HepG2 (cell line): ENCODE data around the gene SOCS1. TPM values are rescaled to one million over a fixed set of nuclear protein-coding genes. Genes with fewer than 3 reads are reported as not detected.

Source experiments
- ASH2L ChIP-seq: fragments of 300-600, 200-600 bp; sonication (generic); IDR thresholded peaks from 2 replicates; pipeline ENCODE4 v1.7.0; 2017; ENCODE audit warnings: low read depth, mild to moderate bottlenecking, moderate library complexity, mixed read lengths, low read length; ENCODE audit not compliant: insufficient read length
- ATF3 ChIP-seq: sonication (generic); formaldehyde crosslinking; IDR thresholded peaks from 2 replicates; pipeline ENCODE4 v1.4.0; 2020; ENCODE audit warnings: missing genetic modification reagents
- BATF2 ChIP-seq: sonication (generic); formaldehyde crosslinking; IDR thresholded peaks from 2 replicates; pipeline ENCODE4 v1.8.0; 2022; ENCODE audit warnings: mild to moderate bottlenecking, missing genetic modification reagents, moderate library complexity
- BRCA1 ChIP-seq: sonication (generic); formaldehyde crosslinking; IDR thresholded peaks from 2 replicates; pipeline ENCODE4 v1.4.0; 2020; ENCODE audit warnings: missing genetic modification reagents
- CBFB ChIP-seq: sonication (generic); formaldehyde crosslinking; IDR thresholded peaks from 2 replicates; pipeline ENCODE4 v1.4.0; 2020; ENCODE audit warnings: missing genetic modification reagents
- CREB3 ChIP-seq: sonication (generic); formaldehyde crosslinking; IDR thresholded peaks from 2 replicates; pipeline ENCODE4 v1.5.0; 2020; ENCODE audit warnings: missing genetic modification reagents
- FIP1L1 ChIP-seq: fragments of 200-400 bp; formaldehyde crosslinking; IDR thresholded peaks from 2 replicates; pipeline ENCODE4 v1.6.1; 2018; ENCODE audit warnings: low read depth, mild to moderate bottlenecking, low read length, moderate library complexity, borderline replicate concordance; ENCODE audit not compliant: insufficient read depth
- FOXA3 ChIP-seq: IDR thresholded peaks from 2 replicates; pipeline ENCODE4 v1.6.1; 2016; ENCODE audit warnings: missing genetic modification reagents, missing compliant biosample characterization
- HNRNPLL ChIP-seq: fragments of 200-400 bp; formaldehyde crosslinking; IDR thresholded peaks from 2 replicates; pipeline ENCODE4 v1.6.1; 2017; ENCODE audit warnings: mild to moderate bottlenecking, low read depth, low read length; ENCODE audit not compliant: poor library complexity, severe bottlenecking
- HOXA5 ChIP-seq: sonication (generic); formaldehyde crosslinking; IDR thresholded peaks from 2 replicates; pipeline ENCODE4 v1.4.0; 2020; ENCODE audit warnings: missing genetic modification reagents
- KDM6A ChIP-seq: IDR thresholded peaks from 2 replicates; pipeline ENCODE4 v1.6.1; 2016; ENCODE audit warnings: low read depth
- MAF1 ChIP-seq: sonication (generic); formaldehyde crosslinking; IDR thresholded peaks from 2 replicates; pipeline ENCODE4 v1.5.0; 2020; ENCODE audit warnings: missing genetic modification reagents, borderline replicate concordance
- MBD4 ChIP-seq: IDR thresholded peaks from 2 replicates; pipeline ENCODE4 v1.6.1; 2012; ENCODE audit warnings: low read length, inconsistent platforms, borderline replicate concordance
- MED8 ChIP-seq: sonication (generic); formaldehyde crosslinking; IDR thresholded peaks from 2 replicates; pipeline ENCODE4 v1.8.1; 2023; ENCODE audit warnings: mild to moderate bottlenecking, missing genetic modification reagents; ENCODE audit not compliant: insufficient replicate concordance
- MIER2 ChIP-seq: IDR thresholded peaks from 2 replicates; pipeline ENCODE4 v1.6.1; 2016; ENCODE audit warnings: missing biosample characterization, missing genetic modification reagents
- MXD4 ChIP-seq: IDR thresholded peaks from 2 replicates; pipeline ENCODE4 v1.6.1; 2016; ENCODE audit warnings: mild to moderate bottlenecking, missing biosample characterization, missing genetic modification reagents
- NFYB ChIP-seq: sonication (generic); formaldehyde crosslinking; IDR thresholded peaks from 2 replicates; pipeline ENCODE4 v1.4.0; 2020; ENCODE audit warnings: missing genetic modification reagents
- PHF8 ChIP-seq: sonication (generic); formaldehyde crosslinking; IDR thresholded peaks from 2 replicates; pipeline ENCODE4 v1.5.0; 2020; ENCODE audit warnings: missing genetic modification reagents
- RBM39 ChIP-seq: fragments of 200-400 bp; formaldehyde crosslinking; IDR thresholded peaks from one replicate; pipeline ENCODE4 v1.6.1; 2018; ENCODE audit warnings: antibody characterized with exemption, mild to moderate bottlenecking, low read depth, low read length; ENCODE audit not compliant: poor library complexity, severe bottlenecking
- SNAPC2 ChIP-seq: sonication (generic); formaldehyde crosslinking; IDR thresholded peaks from 2 replicates; pipeline ENCODE4 v1.8.1; 2022; ENCODE audit warnings: mild to moderate bottlenecking, missing genetic modification reagents
- SRF ChIP-seq: IDR thresholded peaks from 2 replicates; pipeline ENCODE4 v1.6.1; 2011; ENCODE audit warnings: mild to moderate bottlenecking, low read depth, low read length, moderate library complexity
- SRSF4 ChIP-seq: fragments of 200-400 bp; formaldehyde crosslinking; IDR thresholded peaks from one replicate; pipeline ENCODE4 v1.6.1; 2018; ENCODE audit warnings: mild to moderate bottlenecking, low read depth, low read length, moderate library complexity; ENCODE audit not compliant: poor library complexity, severe bottlenecking
- ZBTB1 ChIP-seq: sonication (generic); formaldehyde crosslinking; IDR thresholded peaks from 2 replicates; pipeline ENCODE4 v1.4.0; 2020; ENCODE audit warnings: missing genetic modification reagents, borderline replicate concordance
- ZBTB38 ChIP-seq: sonication (generic); formaldehyde crosslinking; IDR thresholded peaks from 2 replicates; pipeline ENCODE4 v1.5.1; 2020; ENCODE audit warnings: mild to moderate bottlenecking, missing genetic modification reagents
- ZNF616 ChIP-seq: sonication (generic); formaldehyde crosslinking; IDR thresholded peaks from 2 replicates; pipeline ENCODE4 v1.5.0; 2020; ENCODE audit warnings: low read depth, mild to moderate bottlenecking, missing genetic modification reagents
- ZNF672 ChIP-seq: sonication (generic); formaldehyde crosslinking; IDR thresholded peaks from 2 replicates; pipeline ENCODE4 v1.8.1; 2022; ENCODE audit warnings: missing genetic modification reagents
- ZNF709 ChIP-seq: sonication (generic); formaldehyde crosslinking; IDR thresholded peaks from 2 replicates; pipeline ENCODE4 v1.5.0; 2020; ENCODE audit warnings: mild to moderate bottlenecking, missing genetic modification reagents
- ZNF781 ChIP-seq: sonication (generic); formaldehyde crosslinking; IDR thresholded peaks from 2 replicates; pipeline ENCODE4 v1.5.1; 2020; ENCODE audit warnings: borderline replicate concordance, mild to moderate bottlenecking, missing genetic modification reagents; ENCODE audit errors: not compliant biosample characterization
- ZNF83 ChIP-seq: sonication (generic); formaldehyde crosslinking; IDR thresholded peaks from 2 replicates; pipeline ENCODE4 v1.4.0; 2020; ENCODE audit warnings: missing genetic modification reagents, mild to moderate bottlenecking, borderline replicate concordance
- polyA plus RNA-seq, 8 experiments: library from polyadenylated mRNA; depleted of rRNA in 3 of 8; stranded (reverse) in 7 of 8; unstranded in 1 of 8; fragments of >200 nt; fragmentation: Illumina TruSeq in 4 of 8; extraction: Trizol in 4 of 8; gene quantifications; 2 replicates each; pipeline versions ENCODE4 v1.2.1 to v1.2.3, GENCODE V29; 2011 to 2016; ENCODE audit warnings: low read depth in 4 of 8, missing spikeins in 1 of 8, mixed read lengths in 1 of 8; ENCODE audit not compliant: insufficient read depth in 1 of 8
- total RNA-seq, 5 experiments: library from RNA; depleted of rRNA; stranded (reverse); fragments of >200 nt; fragmentation: Illumina TruSeq; extraction: Trizol; gene quantifications; 2 replicates each; pipeline ENCODE4 v1.2.3, GENCODE V29; 2016; ENCODE audit warnings: low read depth in 1 of 5

The SOCS1 gene
- total and polyA plus RNA-seq, 2 of the 13 experiments (the other 11 are each of a cell fraction or from before 2014, with no cell fraction given): 5.3 to 6.3 TPM

- TF ChIP-seq ZNF672 (no peak), CREB3 (CRISPR knock-in tag) (no peak), FOXA3 (CRISPR knock-in tag) (peak; percentile 31; the same call in 1 of the 2 replicates), HNRNPLL (no peak), RBM39 (no peak), SRF (no peak), ASH2L (no peak), ZNF616 (CRISPR knock-in tag) (no peak), MXD4 (peak; percentile 32; the same call in 1 of the 2 replicates), ZBTB1 (no peak), NFYB (CRISPR knock-in tag) (no peak), ATF3 (CRISPR knock-in tag) (no peak), PHF8 (CRISPR knock-in tag) (no peak), ZNF781 (no peak), KDM6A (CRISPR knock-in tag) (no peak), MIER2 (CRISPR knock-in tag) (no peak), ZNF83 (CRISPR knock-in tag) (no peak; the same call in 1 of the 2 replicates), ZBTB38 (CRISPR knock-in tag) (peak; percentile 48), ZNF709 (CRISPR knock-in tag) (0 out of 2 replicates have a peak, but pooled peaks have one; percentile 7), SNAPC2 (CRISPR knock-in tag) (no peak), BRCA1 (CRISPR knock-in tag) (peak; percentile 70; the same call in 1 of the 2 replicates), MED8 (CRISPR knock-in tag) (no peak), MBD4 (no peak), SRSF4 (no peak), HOXA5 (peak; percentile 59; the same call in 1 of the 2 replicates), FIP1L1 (no peak), BATF2 (no peak), MAF1 (CRISPR knock-in tag) (0 out of 2 replicates have a peak, but pooled peaks have one; percentile 38), CBFB (CRISPR knock-in tag) (no peak; the same call in 1 of the 2 replicates)
Measured at GRCh38 chr16:11224096-11224893, 31.7 kb downstream of the SOCS1 start (continued).
